ENCODE measurements around the gene FAM76A. TPM values are rescaled to one million over a fixed set of nuclear protein-coding genes. Genes with fewer than 3 reads are reported as not detected.
"Not testable (repeated sequence)": the region's sequence is repeated elsewhere in the genome, so short reads cannot be mapped to it uniquely, and the experiment has no call there.

Gene FAM76A
- total RNA-seq, 1 donor from 2014 or later = 19.3 TPM

- TF ChIP-seq CTCF (IDR thresholded peaks at IDR 0.05) = no peak
- intact Hi-C loops (cut with micrococcal nuclease) = no loop called here
- CTCF ChIA-PET = no interaction called here
- no peaks in the 10 kb centered on the region for H3K4me1 Mint-ChIP-seq
- peaks cover 57% of the 10 kb centered on the region for H3K36me3 Mint-ChIP-seq (ENCODE audit: low read depth)
- ATAC-seq (ENCODE audit: low read depth) = no peak
- no peaks in the 10 kb centered on the region for H3K9me3 Mint-ChIP-seq
- H3K4me3 Mint-ChIP-seq = no peak overlapping the region
- POLR2A ChIA-PET = no interaction called here
- no peak overlapping the region for H3K27ac Mint-ChIP-seq
- H3K27me3 Mint-ChIP-seq = no peaks in the 10 kb centered on the region
- DNase-seq = no peak
These were observed 81.6 kb downstream of the FAM76A start for GRCh38 chr1:27807385-27807784.

GRCh38 chr1:27808131-27808530 lies 82.4 kb downstream of the FAM76A start:
- CTCF ChIA-PET; ATAC-seq (ENCODE audit: low read depth); H3K27me3 Mint-ChIP-seq; POLR2A ChIA-PET; H3K9me3 Mint-ChIP-seq; H3K4me3 Mint-ChIP-seq; DNase-seq; H3K4me1 Mint-ChIP-seq; H3K27ac Mint-ChIP-seq; intact Hi-C loops (cut with micrococcal nuclease): not testable (repeated sequence)
- H3K36me3 Mint-ChIP-seq (ENCODE audit: low read depth) = peaks cover 57% of the 10 kb centered on the region

GRCh38 chr1:27809883-27810282 lies 84.1 kb downstream of the FAM76A start:
- H3K9me3 Mint-ChIP-seq = no peaks in the 10 kb centered on the region
- intact Hi-C loops (cut with micrococcal nuclease) = no loop called here
- no peaks in the 10 kb centered on the region for H3K4me1 Mint-ChIP-seq
- no peak overlapping the region for H3K4me3 Mint-ChIP-seq
- TF ChIP-seq CTCF (IDR thresholded peaks at IDR 0.05) = no peak
- DNase-seq (no peak), ATAC-seq (ENCODE audit: low read depth) (no peak)
- ChIA-PET POLR2A (no interaction called here), CTCF (no interaction called here)
- no peaks in the 10 kb centered on the region for H3K27me3 Mint-ChIP-seq
- peaks cover 56% of the 10 kb centered on the region for H3K36me3 Mint-ChIP-seq (ENCODE audit: low read depth)
- H3K27ac Mint-ChIP-seq = no peak overlapping the region

- no peaks in the 10 kb centered on the region for H3K27me3 Mint-ChIP-seq
- intact Hi-C loops (cut with micrococcal nuclease) = no loop called here
- ATAC-seq (ENCODE audit: low read depth) = no peak
- ChIA-PET POLR2A (interaction anchor here (0.7 kb wide), 1 partner anchor 435 kb away, joined by 5 read pairs; no protein-coding TSS in a partner anchor), CTCF (no interaction called here)
- no peak overlapping the region for H3K4me3 Mint-ChIP-seq
- no peak for TF ChIP-seq CTCF (IDR thresholded peaks at IDR 0.05)
- no peaks in the 10 kb centered on the region for H3K4me1 Mint-ChIP-seq
- H3K27ac Mint-ChIP-seq = no peak overlapping the region
- no peaks in the 10 kb centered on the region for H3K9me3 Mint-ChIP-seq
- no peak for DNase-seq
- peaks cover 54% of the 10 kb centered on the region for H3K36me3 Mint-ChIP-seq (ENCODE audit: low read depth)
These were observed 86.2 kb downstream of the FAM76A start for GRCh38 chr1:27811741-27812500.

Other genes starting within 250 kb of the FAM76A start
- gene WASF2, start 235.8 kb upstream of the FAM76A start, total RNA-seq = 136 and 137 TPM in 2 replicates
- gene AHDC1, start 121.8 kb upstream of the FAM76A start, total RNA-seq = 22.4 and 23.3 TPM in 2 replicates
- 28.6 and 28.8 TPM in 2 replicates for gene FGR, start 90.8 kb upstream of the FAM76A start, total RNA-seq
- gene IFI6, start 53.8 kb upstream of the FAM76A start, total RNA-seq = 10.9 and 11.4 TPM in 2 replicates
- gene STX12, start 47.3 kb downstream of the FAM76A start, total RNA-seq = 33.5 and 42.4 TPM in 2 replicates
- 48.3 and 52.0 TPM in 2 replicates for gene PPP1R8, start 104.8 kb downstream of the FAM76A start, total RNA-seq
- gene THEMIS2, start 146.6 kb downstream of the FAM76A start, total RNA-seq = 56.1 and 78.6 TPM in 2 replicates
- gene RPA2, start 188.6 kb downstream of the FAM76A start, total RNA-seq = 53.7 and 55.1 TPM in 2 replicates
- not detected in 2 replicates for gene SMPDL3B, start 209.0 kb downstream of the FAM76A start, total RNA-seq
- gene XKR8, start 234.0 kb downstream of the FAM76A start, total RNA-seq = 5.1 and 6.1 TPM in 2 replicates

All from activated B cell treated with CpG ODN at 0.5 μM for 24 hours (primary cell).